Measurements from ENCODE around the gene TCF12. TPM values are rescaled to one million over a fixed set of nuclear protein-coding genes. Genes with fewer than 3 reads are reported as not detected.

The TCF12 gene
- total RNA-seq, 2 experiments from 2014 or later: 55.8 to 59.4 TPM

- Mint-ChIP-seq H3K36me3 (peaks cover 3% of the 10 kb centered on the region), H3K9me3 (no peaks in the 10 kb centered on the region), H3K27ac (no peak overlapping the region), H3K27me3 (no peaks in the 10 kb centered on the region), H3K4me1 (peaks cover 5% of the 10 kb centered on the region), H3K4me3 (no peak overlapping the region)
- DNase-seq: no peak
Measured at GRCh38 chr15:57298204-57298603, 379.8 kb downstream of the TCF12 start.

- H3K4me1 Mint-ChIP-seq: peaks cover 5% of the 10 kb centered on the region
- no peaks in the 10 kb centered on the region for H3K36me3 Mint-ChIP-seq
- no peaks in the 10 kb centered on the region for H3K9me3 Mint-ChIP-seq
- no peak overlapping the region for H3K4me3 Mint-ChIP-seq
- DNase-seq: no peak
- H3K27me3 Mint-ChIP-seq: no peaks in the 10 kb centered on the region
- peak overlapping the region; percentile 5 for H3K27ac Mint-ChIP-seq
Measured at GRCh38 chr15:57298843-57299550, 380.6 kb downstream of the TCF12 start.

GRCh38 chr15:57301307-57301706 lies 382.9 kb downstream of the TCF12 start:
- Mint-ChIP-seq H3K4me3 (peak overlapping the region; percentile 41), H3K27me3 (peaks cover 6% of the 10 kb centered on the region), H3K27ac (no peak overlapping the region), H3K9me3 (no peaks in the 10 kb centered on the region), H3K36me3 (no peaks in the 10 kb centered on the region), H3K4me1 (peaks cover 5% of the 10 kb centered on the region)
- no peak for DNase-seq

- no peaks in the 10 kb centered on the region for H3K36me3 Mint-ChIP-seq
- peaks cover 5% of the 10 kb centered on the region for H3K4me1 Mint-ChIP-seq
- peaks cover 6% of the 10 kb centered on the region for H3K27me3 Mint-ChIP-seq
- no peak overlapping the region for H3K27ac Mint-ChIP-seq
- DNase-seq: no peak
- no peaks in the 10 kb centered on the region for H3K9me3 Mint-ChIP-seq
- no peak overlapping the region for H3K4me3 Mint-ChIP-seq
Measured at GRCh38 chr15:57302640-57303257, 384.3 kb downstream of the TCF12 start.

- H3K27ac Mint-ChIP-seq: no peak overlapping the region
- no peaks in the 10 kb centered on the region for H3K4me1 Mint-ChIP-seq
- H3K36me3 Mint-ChIP-seq: no peaks in the 10 kb centered on the region
- no peak for DNase-seq
- H3K9me3 Mint-ChIP-seq: no peaks in the 10 kb centered on the region
- peaks cover 6% of the 10 kb centered on the region for H3K27me3 Mint-ChIP-seq
- H3K4me3 Mint-ChIP-seq: no peak overlapping the region
Measured at GRCh38 chr15:57305009-57305408, 386.6 kb downstream of the TCF12 start.

GRCh38 chr15:57306161-57306943 lies 387.9 kb downstream of the TCF12 start:
- peaks cover 10% of the 10 kb centered on the region for H3K27me3 Mint-ChIP-seq
- H3K27ac Mint-ChIP-seq: no peak overlapping the region
- H3K4me3 Mint-ChIP-seq: peak overlapping the region; percentile 52
- no peaks in the 10 kb centered on the region for H3K36me3 Mint-ChIP-seq
- peak; percentile 86 for DNase-seq
- no peaks in the 10 kb centered on the region for H3K9me3 Mint-ChIP-seq
- no peaks in the 10 kb centered on the region for H3K4me1 Mint-ChIP-seq

- Mint-ChIP-seq H3K4me3 (no peak overlapping the region), H3K27me3 (peaks cover 10% of the 10 kb centered on the region), H3K36me3 (no peaks in the 10 kb centered on the region), H3K4me1 (no peaks in the 10 kb centered on the region), H3K27ac (no peak overlapping the region), H3K9me3 (no peaks in the 10 kb centered on the region)
- no peak for DNase-seq
Measured at GRCh38 chr15:57306944-57307411, 388.5 kb downstream of the TCF12 start.

- Mint-ChIP-seq H3K4me3 (no peak overlapping the region), H3K4me1 (no peaks in the 10 kb centered on the region), H3K27ac (no peak overlapping the region), H3K36me3 (no peaks in the 10 kb centered on the region), H3K27me3 (peaks cover 10% of the 10 kb centered on the region), H3K9me3 (no peaks in the 10 kb centered on the region)
- no peak for DNase-seq
Measured at GRCh38 chr15:57307527-57308169, 389.2 kb downstream of the TCF12 start.

GRCh38 chr15:57308170-57308545 lies 389.7 kb downstream of the TCF12 start:
- no peaks in the 10 kb centered on the region for H3K36me3 Mint-ChIP-seq
- no peak overlapping the region for H3K27ac Mint-ChIP-seq
- no peaks in the 10 kb centered on the region for H3K9me3 Mint-ChIP-seq
- H3K4me3 Mint-ChIP-seq: no peak overlapping the region
- peaks cover 10% of the 10 kb centered on the region for H3K27me3 Mint-ChIP-seq
- no peaks in the 10 kb centered on the region for H3K4me1 Mint-ChIP-seq
- DNase-seq: no peak

- Mint-ChIP-seq H3K4me3 (no peak overlapping the region), H3K36me3 (no peaks in the 10 kb centered on the region), H3K9me3 (no peaks in the 10 kb centered on the region), H3K27ac (no peak overlapping the region), H3K27me3 (peaks cover 10% of the 10 kb centered on the region), H3K4me1 (no peaks in the 10 kb centered on the region)
- no peak for DNase-seq
Measured at GRCh38 chr15:57309856-57310760, 391.7 kb downstream of the TCF12 start.

- peaks cover 8% of the 10 kb centered on the region for H3K27me3 Mint-ChIP-seq
- H3K4me1 Mint-ChIP-seq: no peaks in the 10 kb centered on the region
- no peak overlapping the region for H3K4me3 Mint-ChIP-seq
- H3K36me3 Mint-ChIP-seq: no peaks in the 10 kb centered on the region
- DNase-seq: no peak
- no peak overlapping the region for H3K27ac Mint-ChIP-seq
- no peaks in the 10 kb centered on the region for H3K9me3 Mint-ChIP-seq
Measured at GRCh38 chr15:57310876-57311275, 392.4 kb downstream of the TCF12 start.

- no peaks in the 10 kb centered on the region for H3K4me1 Mint-ChIP-seq
- DNase-seq: no peak
- H3K27me3 Mint-ChIP-seq: peaks cover 4% of the 10 kb centered on the region
- H3K4me3 Mint-ChIP-seq: no peak overlapping the region
- H3K9me3 Mint-ChIP-seq: no peaks in the 10 kb centered on the region
- H3K36me3 Mint-ChIP-seq: no peaks in the 10 kb centered on the region
- H3K27ac Mint-ChIP-seq: no peak overlapping the region
Measured at GRCh38 chr15:57312006-57312317, 393.5 kb downstream of the TCF12 start.

- no peak overlapping the region for H3K27ac Mint-ChIP-seq
- no peaks in the 10 kb centered on the region for H3K9me3 Mint-ChIP-seq
- H3K27me3 Mint-ChIP-seq: peaks cover 4% of the 10 kb centered on the region
- H3K36me3 Mint-ChIP-seq: no peaks in the 10 kb centered on the region
- DNase-seq: no peak
- H3K4me3 Mint-ChIP-seq: no peak overlapping the region
- H3K4me1 Mint-ChIP-seq: no peaks in the 10 kb centered on the region
Measured at GRCh38 chr15:57312318-57313133, 394.1 kb downstream of the TCF12 start.

GRCh38 chr15:57313134-57313483 lies 394.7 kb downstream of the TCF12 start:
- DNase-seq: no peak
- Mint-ChIP-seq H3K27me3 (peaks cover 4% of the 10 kb centered on the region), H3K4me3 (no peak overlapping the region), H3K9me3 (no peaks in the 10 kb centered on the region), H3K4me1 (no peaks in the 10 kb centered on the region), H3K27ac (no peak overlapping the region), H3K36me3 (no peaks in the 10 kb centered on the region)

Measured in activated naive CD8-positive, alpha-beta T cell treated with anti-CD3 and anti-CD28 coated beads for 36 hours (primary cell).